COLO668 (cell line): ENCODE results near the gene SEMA3B.

Experiments
- DNase-seq: peaks from one replicate; lab custom pipeline; 2025; ENCODE audit not compliant: unreplicated experiment; lab: John Stamatoyannopoulos, UW

Gene SEMA3B

DNA sequence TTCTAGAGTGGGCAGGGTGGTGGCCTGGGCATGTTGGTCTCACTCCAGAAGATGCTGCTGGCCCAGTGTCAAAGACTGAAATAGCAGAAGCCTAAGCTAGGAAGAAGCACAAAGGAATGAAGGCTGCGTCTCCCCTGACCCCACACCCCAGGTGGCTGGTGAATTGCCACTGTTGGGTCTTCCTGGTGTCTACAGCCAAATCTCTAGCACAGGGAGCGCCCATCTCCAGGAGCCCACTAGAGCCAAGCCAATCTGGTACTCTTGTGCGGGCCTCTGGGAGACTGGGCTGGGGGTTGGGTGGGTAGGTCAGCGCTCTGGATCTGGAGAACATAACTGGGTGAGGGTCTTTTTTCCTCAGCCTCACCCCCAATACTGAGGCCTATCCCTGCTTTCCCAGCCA lies 58.2 kb downstream of the SEMA3B start:
- DNase-seq: no peak
